ENCODE data around the gene SLC27A6.
"Not testable (repeated sequence)": the region's sequence is repeated elsewhere in the genome, so short reads cannot be mapped to it uniquely, and the experiment has no call there.

Gene SLC27A6

GRCh38 chr5:129021744-129022143 lies 56.5 kb downstream of the SLC27A6 start:
- no peak overlapping the region for H3K4me3 ChIP-seq (replicated peaks; ENCODE audit: low read depth, low read length)
- TF ChIP-seq CTCF (IDR thresholded peaks at IDR 0.05; ENCODE audit: low read length, missing control alignments) = no peak
- no peak for DNase-seq (ENCODE audit: low read depth)

- H3K4me3 ChIP-seq (replicated peaks; ENCODE audit: low read depth, low read length) = no peak overlapping the region
- no peak for DNase-seq (ENCODE audit: low read depth)
- no peak for TF ChIP-seq CTCF (IDR thresholded peaks at IDR 0.05; ENCODE audit: low read length, missing control alignments)
Observed at GRCh38 chr5:129022599-129022998, 57.3 kb downstream of the SLC27A6 start.

DNA sequence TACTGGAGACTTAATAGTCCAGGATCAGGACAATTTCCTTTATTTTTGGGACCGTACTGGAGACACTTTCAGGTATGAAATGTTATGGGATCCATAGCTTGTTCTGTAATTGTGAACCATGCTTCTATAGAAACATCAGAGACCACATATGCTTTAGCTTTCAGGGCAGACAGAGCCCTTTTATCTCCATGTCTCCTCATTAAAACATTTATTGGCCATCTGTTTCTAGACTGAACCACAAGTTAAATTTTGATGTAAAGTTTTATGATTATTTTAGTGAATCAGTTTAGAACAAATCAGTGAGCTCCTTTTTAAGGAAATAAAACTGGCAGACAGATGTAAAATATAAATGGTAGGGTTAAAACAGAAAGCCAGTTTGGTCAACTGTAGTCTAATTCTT lies 62.0 kb downstream of the SLC27A6 start:
- DNase-seq (ENCODE audit: low read depth) = no peak
- TF ChIP-seq CTCF (IDR thresholded peaks at IDR 0.05; ENCODE audit: low read length, missing control alignments) = no peak
- H3K4me3 ChIP-seq (replicated peaks; ENCODE audit: low read depth, low read length) = no peak overlapping the region

GRCh38 chr5:129031886-129032683 lies 66.8 kb downstream of the SLC27A6 start:
- no peak for TF ChIP-seq CTCF (IDR thresholded peaks at IDR 0.05; ENCODE audit: low read length, missing control alignments)
- no peak overlapping the region for H3K4me3 ChIP-seq (replicated peaks; ENCODE audit: low read depth, low read length)
- DNase-seq (ENCODE audit: low read depth) = no peak

- H3K4me3 ChIP-seq (replicated peaks; ENCODE audit: low read depth, low read length); DNase-seq (ENCODE audit: low read depth): not testable (repeated sequence)
Observed at GRCh38 chr5:129036257-129036656, 71.0 kb downstream of the SLC27A6 start.

DNA sequence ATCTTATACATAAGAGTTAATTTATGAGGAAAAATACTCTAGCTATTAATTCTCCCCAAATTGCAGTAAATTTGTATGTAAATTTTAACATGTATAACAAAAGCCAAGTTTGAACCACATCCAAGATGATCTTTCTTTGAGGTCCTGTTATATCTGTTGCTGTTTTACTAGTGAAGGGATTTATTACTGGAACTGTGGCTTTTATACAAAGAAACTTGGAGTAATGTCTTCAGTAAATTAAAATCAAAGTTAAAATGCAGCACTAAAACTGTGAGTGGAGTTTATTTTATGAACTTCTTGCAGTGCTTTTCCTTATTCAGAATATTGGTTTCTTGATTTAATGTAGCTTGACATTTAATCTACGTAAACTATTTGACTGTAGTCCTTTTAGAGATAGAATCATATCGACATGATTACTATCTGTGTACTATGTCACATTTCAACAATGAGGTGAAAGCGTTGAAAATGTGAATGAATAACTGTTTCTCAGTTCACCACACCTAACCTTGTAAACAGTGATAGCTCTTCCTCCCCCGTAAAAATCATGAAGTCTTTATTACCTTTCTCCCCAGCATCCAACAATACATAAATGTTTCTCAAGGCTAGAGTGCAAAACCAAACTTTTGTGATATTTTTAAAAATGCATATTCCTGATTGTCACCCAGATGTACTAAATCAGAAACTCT lies 76.1 kb downstream of the SLC27A6 start:
- TF ChIP-seq CTCF (IDR thresholded peaks at IDR 0.05; ENCODE audit: low read length, missing control alignments) = no peak
- DNase-seq (ENCODE audit: low read depth) = no peak
- H3K4me3 ChIP-seq (replicated peaks; ENCODE audit: low read depth, low read length) = no peak overlapping the region

- no peak for TF ChIP-seq CTCF (IDR thresholded peaks at IDR 0.05; ENCODE audit: low read length, missing control alignments)
- H3K4me3 ChIP-seq (replicated peaks; ENCODE audit: low read depth, low read length) = no peak overlapping the region
- DNase-seq (ENCODE audit: low read depth) = no peak
Observed at GRCh38 chr5:129042306-129042705, 77.0 kb downstream of the SLC27A6 start.
